Activated CD4-positive, alpha-beta T cell treated with anti-CD3 and anti-CD28 coated beads, Interleukin-2, Interleukin-6, amounts not matched to agents 100 ng/mL and 50 ng/mL, durations not matched to agents 16 hours and 8 hours (primary cell): ENCODE data around the gene EVL.
"Not testable (repeated sequence)": the region's sequence is repeated elsewhere in the genome, so short reads cannot be mapped to it uniquely, and the experiment has no call there.

Source experiments
- DNase-seq: peaks from one replicate; pipeline ENCODE4 v3.0.0-alpha.2; 2020

EVL gene

GRCh38 chr14:100180671-100181070, 115.4 kb downstream of the EVL start:
- DNase-seq, result not testable (repeated sequence)

GRCh38 chr14:100181876-100182551, 116.8 kb downstream of the EVL start:
- not testable (repeated sequence) for DNase-seq

DNA sequence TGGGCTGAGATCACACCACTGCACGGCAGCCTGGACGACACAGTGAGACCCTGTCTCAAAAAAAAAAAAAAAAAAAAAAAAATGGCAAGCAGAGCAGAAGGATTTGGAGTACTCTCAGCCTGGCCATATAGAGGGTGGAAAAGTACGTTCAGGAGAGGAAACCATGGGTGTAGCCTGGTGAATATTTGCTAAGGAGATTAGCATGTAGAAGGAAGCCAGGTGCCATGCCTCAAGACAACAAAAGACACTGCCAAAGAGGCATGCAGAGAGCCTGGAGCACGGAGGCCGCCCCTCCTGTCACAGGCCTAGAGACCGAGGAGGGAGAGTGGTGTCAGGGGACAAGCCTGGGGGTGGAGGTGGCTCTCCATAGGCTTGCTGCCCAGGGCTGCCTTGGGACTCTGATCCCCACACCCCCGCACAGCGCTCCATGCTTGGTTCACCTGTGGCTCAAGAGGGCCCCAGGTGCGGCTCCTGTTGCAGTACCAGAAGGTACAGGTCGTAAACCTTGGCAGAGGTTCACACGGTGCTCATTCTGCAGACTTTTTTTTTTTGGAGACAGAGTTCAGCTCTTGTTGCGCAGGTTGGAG, 122.1 kb downstream of the EVL start:
- no peak for DNase-seq

GRCh38 chr14:100188392-100189030, 123.3 kb downstream of the EVL start:
- no peak for DNase-seq

DNA sequence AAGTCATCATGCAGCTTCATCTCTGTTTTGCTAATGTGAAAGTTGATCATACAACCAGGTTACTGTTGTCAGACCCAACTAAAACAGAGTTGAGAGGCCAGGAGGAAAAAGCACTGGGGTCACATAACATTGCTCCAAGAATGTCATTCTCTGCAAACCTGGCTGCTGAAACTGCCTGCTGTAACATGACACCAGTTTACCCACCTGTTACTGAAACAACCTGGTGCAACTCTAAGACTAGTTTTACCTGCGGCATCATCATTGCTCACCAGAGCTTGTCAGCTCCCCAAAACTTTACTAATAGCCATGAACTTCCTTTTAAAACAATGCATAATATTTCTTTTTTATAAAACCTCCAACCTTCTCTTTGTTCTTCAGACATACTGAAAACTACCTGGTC, 124.9 kb downstream of the EVL start:
- DNase-seq, result no peak

- DNase-seq, result no peak
These were observed 126.5 kb downstream of the EVL start for GRCh38 chr14:100191584-100192249.

DNA sequence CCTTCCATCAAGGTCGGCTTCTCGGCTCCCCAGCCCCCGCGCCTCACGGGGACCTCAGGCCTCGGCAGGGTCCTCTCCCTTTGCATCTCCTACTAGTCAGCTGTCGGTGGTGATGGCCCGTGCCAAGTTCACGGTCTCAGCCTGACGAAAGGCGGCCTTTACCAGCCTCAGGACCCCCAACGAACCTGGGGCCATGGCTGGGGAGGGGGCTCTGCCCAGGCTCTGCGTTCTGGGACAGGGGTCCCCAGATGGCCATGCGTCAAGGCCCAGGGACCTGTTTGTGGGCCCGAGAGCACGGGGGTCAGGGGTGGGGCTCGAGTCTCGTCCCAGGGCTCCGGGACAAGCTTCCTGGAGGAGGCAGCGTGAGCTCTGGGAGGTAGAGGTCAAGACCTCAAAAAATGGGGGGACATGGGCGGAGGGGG, 127.0 kb downstream of the EVL start:
- no peak for DNase-seq

GRCh38 chr14:100192672-100193416, 127.6 kb downstream of the EVL start:
- peak; percentile 100 for DNase-seq
